ENCODE measurements around the gene VPS39.

Gene VPS39

DNA sequence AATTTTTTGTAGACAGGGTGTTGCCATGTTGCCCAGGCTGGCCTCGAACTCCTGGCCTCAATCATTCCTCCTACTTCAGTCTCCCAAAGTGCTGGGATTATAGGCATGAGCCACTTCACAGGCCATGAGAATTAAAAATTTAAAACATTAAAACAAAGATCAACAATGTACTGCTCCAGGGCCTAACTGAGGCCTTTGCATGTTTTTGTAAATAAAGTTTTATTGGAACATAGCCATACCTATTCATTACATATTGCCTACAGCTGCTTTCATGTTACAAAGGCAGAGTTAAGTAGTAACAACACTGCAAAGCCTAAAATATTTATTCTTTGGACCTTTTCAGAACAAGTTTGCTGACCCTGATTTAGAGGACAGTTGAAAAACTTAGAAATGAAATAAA lies 9.6 kb downstream of the VPS39 start (continued):
- TF ChIP-seq ZNF701 (tag by site-specific recombination; IDR thresholded peaks at IDR 0.05): no peak

DNA sequence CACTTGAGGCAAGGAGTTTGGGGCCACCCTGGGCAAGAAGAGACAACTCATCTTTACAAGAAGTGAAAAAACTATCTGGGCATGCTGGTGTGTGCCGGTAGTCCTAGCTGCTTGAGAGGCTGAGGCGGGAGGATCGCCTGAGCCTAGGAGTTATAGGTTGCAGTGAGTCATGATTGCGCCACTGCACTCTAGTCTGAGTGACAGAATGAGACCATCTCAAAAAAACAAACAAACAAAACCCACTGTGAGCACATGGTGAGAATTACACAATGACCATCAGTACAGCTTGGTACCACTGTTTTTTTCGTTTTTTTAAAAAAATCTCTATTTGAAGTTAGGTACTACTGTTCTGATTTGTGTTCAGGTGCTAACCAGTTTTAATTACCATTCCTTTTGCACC lies 13.6 kb downstream of the VPS39 start:
- no peak overlapping the region for H3K4me3 ChIP-seq (ENCODE audit: low read depth, low read length)
- H3K4me1 ChIP-seq (ENCODE audit: control insufficient read depth, insufficient read depth, low read length): no peaks in the 10 kb centered on the region
- TF ChIP-seq, protein P1, sequence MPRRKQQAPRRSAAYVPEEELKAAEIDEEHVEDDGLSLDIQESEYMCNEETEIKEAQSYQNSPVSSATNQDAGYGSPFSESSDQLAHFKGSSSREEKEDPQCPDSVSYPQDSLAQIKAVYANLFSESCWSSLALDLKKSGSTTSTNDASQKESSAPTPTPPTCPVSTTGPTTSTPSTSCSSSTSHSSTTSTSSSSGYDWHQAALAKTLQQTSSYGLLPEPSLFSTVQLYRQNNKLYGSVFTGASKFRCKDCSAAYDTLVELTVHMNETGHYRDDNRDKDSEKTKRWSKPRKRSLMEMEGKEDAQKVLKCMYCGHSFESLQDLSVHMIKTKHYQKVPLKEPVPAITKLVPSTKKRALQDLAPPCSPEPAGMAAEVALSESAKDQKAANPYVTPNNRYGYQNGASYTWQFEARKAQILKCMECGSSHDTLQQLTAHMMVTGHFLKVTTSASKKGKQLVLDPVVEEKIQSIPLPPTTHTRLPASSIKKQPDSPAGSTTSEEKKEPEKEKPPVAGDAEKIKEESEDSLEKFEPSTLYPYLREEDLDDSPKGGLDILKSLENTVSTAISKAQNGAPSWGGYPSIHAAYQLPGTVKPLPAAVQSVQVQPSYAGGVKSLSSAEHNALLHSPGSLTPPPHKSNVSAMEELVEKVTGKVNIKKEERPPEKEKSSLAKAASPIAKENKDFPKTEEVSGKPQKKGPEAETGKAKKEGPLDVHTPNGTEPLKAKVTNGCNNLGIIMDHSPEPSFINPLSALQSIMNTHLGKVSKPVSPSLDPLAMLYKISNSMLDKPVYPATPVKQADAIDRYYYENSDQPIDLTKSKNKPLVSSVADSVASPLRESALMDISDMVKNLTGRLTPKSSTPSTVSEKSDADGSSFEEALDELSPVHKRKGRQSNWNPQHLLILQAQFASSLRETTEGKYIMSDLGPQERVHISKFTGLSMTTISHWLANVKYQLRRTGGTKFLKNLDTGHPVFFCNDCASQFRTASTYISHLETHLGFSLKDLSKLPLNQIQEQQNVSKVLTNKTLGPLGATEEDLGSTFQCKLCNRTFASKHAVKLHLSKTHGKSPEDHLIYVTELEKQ (tag by site-specific recombination; IDR thresholded peaks at IDR 0.05; ENCODE audit: borderline replicate concordance): 0 out of 2 replicates have a peak, but pooled peaks have one; percentile 41
- TF ChIP-seq WT1 (tag by site-specific recombination; IDR thresholded peaks at IDR 0.05) (peak; percentile 74), ZNF629 (tag by site-specific recombination; IDR thresholded peaks at IDR 0.05) (peak; percentile 50; the same call in 1 of the 2 replicates), ZBTB20 (tag by site-specific recombination; IDR thresholded peaks at IDR 0.05) (no peak), ZNF211 (tag by site-specific recombination; IDR thresholded peaks at IDR 0.05; ENCODE audit: low read depth) (no peak), ZIC2 (tag by site-specific recombination; IDR thresholded peaks at IDR 0.05) (peak; percentile 46), ZNF600 (tag by site-specific recombination; IDR thresholded peaks at IDR 0.05) (0 out of 2 replicates have a peak, but pooled peaks have one; percentile 35), ZNF169 (tag by site-specific recombination; IDR thresholded peaks at IDR 0.05) (no peak), SP7 (tag by site-specific recombination; IDR thresholded peaks at IDR 0.05) (peak; percentile 66; the same call in 1 of the 2 replicates), ZEB2 (tag by site-specific recombination; IDR thresholded peaks at IDR 0.05) (peak; percentile 53; the same call in 1 of the 2 replicates), OSR2 (tag by site-specific recombination; IDR thresholded peaks at IDR 0.05) (peak; percentile 46; the same call in 1 of the 2 replicates), ZNF335 (tag by site-specific recombination; conservative IDR thresholded peaks at IDR 0.05) (peak; percentile 32), ZNF658 (tag by site-specific recombination; IDR thresholded peaks at IDR 0.05) (no peak), SETDB1 (IDR thresholded peaks at IDR 0.05; ENCODE audit: insufficient read length, low read length) (no peak), ZNF366 (tag by site-specific recombination; conservative IDR thresholded peaks at IDR 0.05) (peak; percentile 38; the same call in 1 of the 2 replicates), ZXDB (tag by site-specific recombination; IDR thresholded peaks at IDR 0.05) (0 out of 2 replicates have a peak, but pooled peaks have one; percentile 32)
- TF ChIP-seq, protein P2, sequence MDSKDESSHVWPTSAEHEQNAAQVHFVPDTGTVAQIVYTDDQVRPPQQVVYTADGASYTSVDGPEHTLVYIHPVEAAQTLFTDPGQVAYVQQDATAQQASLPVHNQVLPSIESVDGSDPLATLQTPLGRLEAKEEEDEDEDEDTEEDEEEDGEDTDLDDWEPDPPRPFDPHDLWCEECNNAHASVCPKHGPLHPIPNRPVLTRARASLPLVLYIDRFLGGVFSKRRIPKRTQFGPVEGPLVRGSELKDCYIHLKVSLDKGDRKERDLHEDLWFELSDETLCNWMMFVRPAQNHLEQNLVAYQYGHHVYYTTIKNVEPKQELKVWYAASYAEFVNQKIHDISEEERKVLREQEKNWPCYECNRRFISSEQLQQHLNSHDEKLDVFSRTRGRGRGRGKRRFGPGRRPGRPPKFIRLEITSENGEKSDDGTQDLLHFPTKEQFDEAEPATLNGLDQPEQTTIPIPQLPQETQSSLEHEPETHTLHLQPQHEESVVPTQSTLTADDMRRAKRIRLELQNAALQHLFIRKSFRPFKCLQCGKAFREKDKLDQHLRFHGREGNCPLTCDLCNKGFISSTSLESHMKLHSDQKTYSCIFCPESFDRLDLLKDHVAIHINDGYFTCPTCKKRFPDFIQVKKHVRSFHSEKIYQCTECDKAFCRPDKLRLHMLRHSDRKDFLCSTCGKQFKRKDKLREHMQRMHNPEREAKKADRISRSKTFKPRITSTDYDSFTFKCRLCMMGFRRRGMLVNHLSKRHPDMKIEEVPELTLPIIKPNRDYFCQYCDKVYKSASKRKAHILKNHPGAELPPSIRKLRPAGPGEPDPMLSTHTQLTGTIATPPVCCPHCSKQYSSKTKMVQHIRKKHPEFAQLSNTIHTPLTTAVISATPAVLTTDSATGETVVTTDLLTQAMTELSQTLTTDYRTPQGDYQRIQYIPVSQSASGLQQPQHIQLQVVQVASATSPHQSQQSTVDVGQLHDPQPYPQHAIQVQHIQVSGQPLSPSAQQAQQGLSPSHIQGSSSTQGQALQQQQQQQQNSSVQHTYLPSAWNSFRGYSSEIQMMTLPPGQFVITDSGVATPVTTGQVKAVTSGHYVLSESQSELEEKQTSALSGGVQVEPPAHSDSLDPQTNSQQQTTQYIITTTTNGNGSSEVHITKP (tag by site-specific recombination; IDR thresholded peaks at IDR 0.05): peak; percentile 38; the same call in 1 of the 2 replicates
- TF ChIP-seq, protein P3, sequence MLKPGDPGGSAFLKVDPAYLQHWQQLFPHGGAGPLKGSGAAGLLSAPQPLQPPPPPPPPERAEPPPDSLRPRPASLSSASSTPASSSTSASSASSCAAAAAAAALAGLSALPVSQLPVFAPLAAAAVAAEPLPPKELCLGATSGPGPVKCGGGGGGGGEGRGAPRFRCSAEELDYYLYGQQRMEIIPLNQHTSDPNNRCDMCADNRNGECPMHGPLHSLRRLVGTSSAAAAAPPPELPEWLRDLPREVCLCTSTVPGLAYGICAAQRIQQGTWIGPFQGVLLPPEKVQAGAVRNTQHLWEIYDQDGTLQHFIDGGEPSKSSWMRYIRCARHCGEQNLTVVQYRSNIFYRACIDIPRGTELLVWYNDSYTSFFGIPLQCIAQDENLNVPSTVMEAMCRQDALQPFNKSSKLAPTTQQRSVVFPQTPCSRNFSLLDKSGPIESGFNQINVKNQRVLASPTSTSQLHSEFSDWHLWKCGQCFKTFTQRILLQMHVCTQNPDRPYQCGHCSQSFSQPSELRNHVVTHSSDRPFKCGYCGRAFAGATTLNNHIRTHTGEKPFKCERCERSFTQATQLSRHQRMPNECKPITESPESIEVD (tag by site-specific recombination; IDR thresholded peaks at IDR 0.05): 0 out of 2 replicates have a peak, but pooled peaks have one; percentile 8
- TF ChIP-seq, protein P4, sequence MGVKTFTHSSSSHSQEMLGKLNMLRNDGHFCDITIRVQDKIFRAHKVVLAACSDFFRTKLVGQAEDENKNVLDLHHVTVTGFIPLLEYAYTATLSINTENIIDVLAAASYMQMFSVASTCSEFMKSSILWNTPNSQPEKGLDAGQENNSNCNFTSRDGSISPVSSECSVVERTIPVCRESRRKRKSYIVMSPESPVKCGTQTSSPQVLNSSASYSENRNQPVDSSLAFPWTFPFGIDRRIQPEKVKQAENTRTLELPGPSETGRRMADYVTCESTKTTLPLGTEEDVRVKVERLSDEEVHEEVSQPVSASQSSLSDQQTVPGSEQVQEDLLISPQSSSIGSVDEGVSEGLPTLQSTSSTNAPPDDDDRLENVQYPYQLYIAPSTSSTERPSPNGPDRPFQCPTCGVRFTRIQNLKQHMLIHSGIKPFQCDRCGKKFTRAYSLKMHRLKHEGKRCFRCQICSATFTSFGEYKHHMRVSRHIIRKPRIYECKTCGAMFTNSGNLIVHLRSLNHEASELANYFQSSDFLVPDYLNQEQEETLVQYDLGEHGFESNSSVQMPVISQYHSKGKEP (tag by site-specific recombination; IDR thresholded peaks at IDR 0.05): 0 out of 2 replicates have a peak, but pooled peaks have one; percentile 44
- TF ChIP-seq, protein P5, sequence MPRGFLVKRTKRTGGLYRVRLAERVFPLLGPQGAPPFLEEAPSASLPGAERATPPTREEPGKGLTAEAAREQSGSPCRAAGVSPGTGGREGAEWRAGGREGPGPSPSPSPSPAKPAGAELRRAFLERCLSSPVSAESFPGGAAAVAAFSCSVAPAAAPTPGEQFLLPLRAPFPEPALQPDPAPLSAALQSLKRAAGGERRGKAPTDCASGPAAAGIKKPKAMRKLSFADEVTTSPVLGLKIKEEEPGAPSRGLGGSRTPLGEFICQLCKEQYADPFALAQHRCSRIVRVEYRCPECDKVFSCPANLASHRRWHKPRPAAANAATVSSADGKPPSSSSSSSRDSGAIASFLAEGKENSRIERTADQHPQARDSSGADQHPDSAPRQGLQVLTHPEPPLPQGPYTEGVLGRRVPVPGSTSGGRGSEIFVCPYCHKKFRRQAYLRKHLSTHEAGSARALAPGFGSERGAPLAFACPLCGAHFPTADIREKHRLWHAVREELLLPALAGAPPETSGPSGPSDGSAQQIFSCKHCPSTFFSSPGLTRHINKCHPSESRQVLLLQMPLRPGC (tag by site-specific recombination; IDR thresholded peaks at IDR 0.05): peak; percentile 54; the same call in 1 of the 2 replicates
- TF ChIP-seq, protein P6, sequence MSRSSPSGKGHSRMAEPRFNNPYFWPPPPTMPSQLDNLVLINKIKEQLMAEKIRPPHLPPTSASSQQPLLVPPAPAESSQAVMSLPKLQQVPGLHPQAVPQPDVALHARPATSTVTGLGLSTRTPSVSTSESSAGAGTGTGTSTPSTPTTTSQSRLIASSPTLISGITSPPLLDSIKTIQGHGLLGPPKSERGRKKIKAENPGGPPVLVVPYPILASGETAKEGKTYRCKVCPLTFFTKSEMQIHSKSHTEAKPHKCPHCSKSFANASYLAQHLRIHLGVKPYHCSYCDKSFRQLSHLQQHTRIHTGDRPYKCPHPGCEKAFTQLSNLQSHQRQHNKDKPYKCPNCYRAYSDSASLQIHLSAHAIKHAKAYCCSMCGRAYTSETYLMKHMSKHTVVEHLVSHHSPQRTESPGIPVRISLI (tag by site-specific recombination; IDR thresholded peaks at IDR 0.05): peak; percentile 75; the same call in 1 of the 2 replicates
- no peaks in the 10 kb centered on the region for H3K9me3 ChIP-seq (ENCODE audit: control insufficient read depth, insufficient read depth, low read depth, low read length)
- CTCF ChIA-PET: no interaction called here
- POLR2A ChIA-PET: interaction anchor here (0.6 kb wide), 1 partner anchor 46 kb away, joined by 3 read pairs; no protein-coding TSS in a partner anchor
- peaks cover 0 to 38% of the 10 kb centered on the region in 2 experiments; a peak in 2 of 3 replicates for H3K36me3 ChIP-seq (ENCODE audit: control insufficient read depth in 2 of 2, insufficient read depth in 1 of 2, low read length in 2 of 2)
- H3K27ac ChIP-seq (ENCODE audit: extremely low read depth, low read depth, low read length): no peak overlapping the region
